A549 (cell line): Measurements from ENCODE around the gene CDC42. TPM values are rescaled to one million over a fixed set of nuclear protein-coding genes. Genes with fewer than 3 reads are reported as not detected.

ENCODE experiments used
- ATAC-seq, 2 experiments: fragments of 200-7000 bp in 1 of 2; fragments of >200 bp in 1 of 2; cut with Nextera tagmentation in 1 of 2; cut with Tn5 transposase in 1 of 2; 3 replicates each; pipeline versions ENCODE4 v1.8.0 to v1.9.1; 2018 to 2020; ENCODE audit warnings: mild to moderate bottlenecking in 1 of 2, moderate library complexity in 1 of 2
- CTCF ChIA-PET: fragments of 300-600 bp; sonication (Branson Sonifier 250); formaldehyde crosslinking; extraction: SDS; loops from one replicate; lab custom pipeline; 2021; ENCODE audit warnings: antibody characterized with exemption, inconsistent platforms; lab: Yijun Ruan, JAX
- POLR2A ChIA-PET: fragments of 350-600 bp; formaldehyde crosslinking; extraction: SDS; loops from one replicate; lab custom pipeline; 2021; ENCODE audit warnings: antibody characterized with exemption, inconsistent platforms; lab: Yijun Ruan, JAX
- DNase-seq, 2 experiments: peaks; one replicate each; pipeline versions ENCODE4 v3.0.0 to v3.0.0-alpha.2; 2011 to 2016; ENCODE audit warnings: low read depth in 1 of 2, low spot score in 1 of 2
- FAIRE-seq: peaks from 2 replicates; lab custom pipeline; 2011; peaks lifted over from hg19 to GRCh38; lab: Jason Lieb, UNC
- H3K27ac ChIP-seq, 2 experiments: fragments of >200 bp; sonication (Bioruptor Twin); formaldehyde crosslinking; 3 replicates each; pipeline ENCODE4 v1.5.1; 2016 to 2017
- H3K4me1 ChIP-seq: fragments of >200 bp; sonication (Bioruptor Twin); formaldehyde crosslinking; 3 replicates; pipeline ENCODE4 v1.6.1; 2016
- H3K4me2 ChIP-seq: fragments of >200 bp; sonication (Bioruptor Twin); formaldehyde crosslinking; 3 replicates; pipeline ENCODE4 v1.6.1; 2016
- H3K4me3 ChIP-seq: fragments of >200 bp; sonication (Bioruptor Twin); formaldehyde crosslinking; 3 replicates; pipeline ENCODE4 v1.5.1; 2016
- H3K9me3 ChIP-seq: fragments of >200 bp; sonication (Bioruptor Twin); formaldehyde crosslinking; 3 replicates; pipeline ENCODE4 v1.6.1; 2016
- ATOH8 ChIP-seq: fragments of 250-450 bp; sonication (Bioruptor Pico); IDR thresholded peaks from 2 replicates; pipeline ENCODE4 v1.5.0; 2020; ENCODE audit warnings: low read depth, mild to moderate bottlenecking, moderate library complexity
- BHLHE40 ChIP-seq: IDR thresholded peaks from 2 replicates; pipeline ENCODE4 v1.6.1; 2012; ENCODE audit warnings: low read depth, low read length, inconsistent platforms
- CBX8 ChIP-seq: fragments of 200-600 bp; sonication (generic); IDR thresholded peaks from 2 replicates; pipeline ENCODE4 v1.6.1; 2016
- CHD2 ChIP-seq: fragments of 150-350 bp; IDR thresholded peaks from 2 replicates; pipeline ENCODE4 v1.6.1; 2014; ENCODE audit warnings: low read length; ENCODE audit not compliant: partially characterized antibody
- CHD4 ChIP-seq: fragments of 200-600 bp; sonication (generic); IDR thresholded peaks from 2 replicates; pipeline ENCODE4 v1.6.1; 2016; ENCODE audit warnings: antibody characterized with exemption, mild to moderate bottlenecking, borderline replicate concordance
- CTCF ChIP-seq: fragments of >200 bp; sonication (Bioruptor Twin); formaldehyde crosslinking; IDR thresholded peaks from 3 replicates; pipeline ENCODE4 v1.5.1; 2016
- EHF ChIP-seq: fragments of 250-450 bp; sonication (Bioruptor Pico); IDR thresholded peaks from 2 replicates; pipeline ENCODE4 v1.5.0; 2020; ENCODE audit warnings: mild to moderate bottlenecking
- EP300 ChIP-seq, 2 experiments: fragments of >200 bp; sonication (Bioruptor Twin); formaldehyde crosslinking; IDR thresholded peaks; 2 replicates in 1 of 2; 3 replicates in 1 of 2; pipeline ENCODE4 v1.6.1; 2016 to 2017
- FOSB ChIP-seq: fragments of 250-450 bp; sonication (Bioruptor Pico); IDR thresholded peaks from 2 replicates; pipeline ENCODE4 v1.5.0; 2020; ENCODE audit warnings: mild to moderate bottlenecking, moderate library complexity
- GATA3 ChIP-seq: IDR thresholded peaks from 2 replicates; pipeline ENCODE4 v1.6.1; 2012; ENCODE audit warnings: borderline replicate concordance
- HEYL ChIP-seq: fragments of 250-450 bp; sonication (Bioruptor Pico); IDR thresholded peaks from 2 replicates; pipeline ENCODE4 v1.8.0; 2021; ENCODE audit warnings: mild to moderate bottlenecking, moderate library complexity
- HMGXB4 ChIP-seq: fragments of 250-450 bp; sonication (Bioruptor Pico); IDR thresholded peaks from 2 replicates; pipeline ENCODE4 v1.5.0; 2021; ENCODE audit warnings: mild to moderate bottlenecking, moderate library complexity, borderline replicate concordance
- HOXB5 ChIP-seq: fragments of 250-450 bp; sonication (Bioruptor Pico); IDR thresholded peaks from 2 replicates; pipeline ENCODE4 v1.5.0; 2020; ENCODE audit warnings: mild to moderate bottlenecking, moderate library complexity
- JUN ChIP-seq, 2 experiments: fragments of >200 bp; sonication (Bioruptor Twin); formaldehyde crosslinking; IDR thresholded peaks; 2 replicates in 1 of 2; 3 replicates in 1 of 2; pipeline ENCODE4 v1.6.1; 2016 to 2017
- KDM1A ChIP-seq: fragments of 200-600 bp; sonication (generic); IDR thresholded peaks from 2 replicates; pipeline ENCODE4 v1.6.1; 2016; ENCODE audit warnings: low read depth, mild to moderate bottlenecking
- MAFK ChIP-seq: fragments of 450-650 bp; IDR thresholded peaks from 2 replicates; pipeline ENCODE4 v1.6.1; 2014; ENCODE audit not compliant: partially characterized antibody
- NFE2L2 ChIP-seq: fragments of 150-350 bp; conservative IDR thresholded peaks from 2 replicates; pipeline ENCODE4 v1.6.1; 2014; ENCODE audit warnings: low read length
- NPAS2 ChIP-seq: fragments of 250-450 bp; sonication (Bioruptor Pico); IDR thresholded peaks from 2 replicates; pipeline ENCODE4 v1.8.0; 2022; ENCODE audit warnings: mild to moderate bottlenecking, moderate library complexity, borderline replicate concordance
- POLR2A ChIP-seq: IDR thresholded peaks from 2 replicates; pipeline ENCODE4 v1.6.1; 2012; ENCODE audit warnings: mild to moderate bottlenecking, low read length
- POLR2AphosphoS2 ChIP-seq: conservative IDR thresholded peaks from 2 replicates; pipeline ENCODE4 v1.6.1; 2012; ENCODE audit warnings: low read length, improper control_type of control experiment, inconsistent platforms
- RAD21 ChIP-seq, 2 experiments: fragments of >200 bp in 1 of 2; sonication (Bioruptor Twin) in 1 of 2; formaldehyde crosslinking in 1 of 2; IDR thresholded peaks in 1 of 2; conservative IDR thresholded peaks in 1 of 2; 2 replicates in 1 of 2; 3 replicates in 1 of 2; pipeline ENCODE4 v1.6.1; 2012 to 2018; ENCODE audit warnings: inconsistent platforms in 1 of 2
- RARB ChIP-seq: fragments of 250-450 bp; sonication (Bioruptor Pico); IDR thresholded peaks from 2 replicates; pipeline ENCODE4 v1.8.0; 2021; ENCODE audit warnings: mild to moderate bottlenecking, moderate library complexity
- SMC3 ChIP-seq: fragments of >200 bp; sonication (Bioruptor Twin); formaldehyde crosslinking; IDR thresholded peaks from 3 replicates; pipeline ENCODE4 v1.6.1; 2018; ENCODE audit warnings: inconsistent platforms
- TFCP2L1 ChIP-seq: fragments of 250-450 bp; sonication (Bioruptor Pico); IDR thresholded peaks from 2 replicates; pipeline ENCODE4 v1.5.0; 2021; ENCODE audit warnings: mild to moderate bottlenecking
- ZC3H11A ChIP-seq: fragments of 450-650 bp; IDR thresholded peaks from 2 replicates; pipeline ENCODE4 v1.6.1; 2014; ENCODE audit warnings: antibody characterized with exemption, mild to moderate bottlenecking
- ZSCAN20 ChIP-seq: fragments of 250-450 bp; sonication (Bioruptor Pico); IDR thresholded peaks from 2 replicates; pipeline ENCODE4 v1.8.0; 2022; ENCODE audit warnings: mild to moderate bottlenecking, moderate library complexity
- WGBS: methylation state at CpG from one replicate; pipeline ENCODE4 v1.1.6; 2017; ENCODE audit errors: missing lambda C conversion rate; 5-methylcytosine and 5-hydroxymethylcytosine counted together
- polyA plus RNA-seq, 4 experiments: library from polyadenylated mRNA; depleted of rRNA in 3 of 4; stranded (reverse); fragments of >200 nt; fragmentation: RNase III in 1 of 4; extraction: RNeasy Plus Mini Kit Qiagen cat#74134 plus additional on column Dnase treatment in 1 of 4; gene quantifications; 2 replicates in 3 of 4; 3 replicates in 1 of 4; pipeline ENCODE4 v1.2.3, GENCODE V29; 2011 to 2017

CDC42 gene
- polyA plus RNA-seq, 2 of the 4 experiments (the other 2 are of a cell fraction), result 155 to 212 TPM

GRCh38 chr1:22096036-22096435 lies 43.5 kb downstream of the CDC42 start:
- ChIA-PET POLR2A (no interaction called here), CTCF (interaction anchor here (1.0 to 2.2 kb wide), 2 partner anchors 9 to 39 kb away, joined by 4 to 6 read pairs; no protein-coding TSS in a partner anchor)
- no peak for FAIRE-seq
- Histone ChIP-seq H3K4me1 (peaks cover 4% of the 10 kb centered on the region; the same call in 1 of the 3 replicates), H3K9me3 (no peaks in the 10 kb centered on the region), H3K4me2 (no peak overlapping the region), H3K27ac (no peak overlapping the region), H3K4me3 (no peak overlapping the region)
- ATAC-seq, result no peak
- TF ChIP-seq HMGXB4 (CRISPR knock-in tag) (no peak), POLR2A (no peak), RARB (no peak), HOXB5 (CRISPR knock-in tag) (no peak), NFE2L2 (no peak)
- 90% methylated on average over 5 of the region's 5 CpGs for WGBS
- no peak for DNase-seq

GRCh38 chr1:22096463-22096862 lies 44.0 kb downstream of the CDC42 start:
- CTCF ChIA-PET, result interaction anchor here (2.2 kb wide), 1 partner anchor 9 kb away, joined by 6 read pairs; no protein-coding TSS in a partner anchor
- ATAC-seq, result no peak
- POLR2A ChIA-PET, result no interaction called here
- Histone ChIP-seq H3K9me3 (no peaks in the 10 kb centered on the region), H3K4me3 (no peak overlapping the region), H3K27ac (no peak overlapping the region), H3K4me1 (0 out of 3 replicates have a peak, but pooled peaks cover 4% of the 10 kb centered on the region), H3K4me2 (no peak overlapping the region)
- FAIRE-seq, result no peak
- TF ChIP-seq POLR2AphosphoS2, result 0 out of 2 replicates have a peak, but pooled peaks have one; percentile 57
- no peak for TF ChIP-seq ZSCAN20 (CRISPR knock-in tag)
- TF ChIP-seq MAFK, result no peak
- no peak for DNase-seq
- WGBS, result 78% methylated on average over 3 of the region's 3 CpGs

DNA sequence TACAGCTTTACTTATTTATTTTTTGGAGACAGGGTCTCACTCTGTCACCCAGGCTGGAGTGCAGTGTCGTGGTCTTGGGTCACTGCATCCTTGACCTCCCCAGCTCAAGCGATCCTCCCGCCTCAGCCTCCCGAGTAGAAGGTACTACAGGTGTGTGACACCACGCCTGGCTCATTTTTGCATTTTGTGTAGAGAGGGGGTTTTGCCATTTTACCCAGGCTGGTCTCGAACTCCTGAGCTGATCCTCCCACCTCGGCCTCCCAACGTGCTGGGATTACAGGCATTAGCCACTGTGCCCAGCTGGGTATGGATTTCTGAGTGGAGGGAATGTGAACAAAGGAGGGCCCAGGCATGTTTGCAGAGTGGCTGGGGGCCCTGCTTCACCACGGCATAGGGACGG lies 46.2 kb downstream of the CDC42 start:
- WGBS, result 98% methylated on average over 8 of the region's 10 CpGs
- ChIA-PET CTCF (interaction anchor here (0.7 to 1.7 kb wide), 5 partner anchors 9 to 618 kb away, joined by 3 to 11 read pairs (median 4); no protein-coding TSS in a partner anchor), POLR2A (no interaction called here)
- DNase-seq (no peak), FAIRE-seq (no peak), ATAC-seq (no peak)
- H3K4me2 ChIP-seq, result no peak overlapping the region
- H3K9me3 ChIP-seq, result no peaks in the 10 kb centered on the region
- H3K4me1 ChIP-seq, result no peaks in the 10 kb centered on the region
- no peak overlapping the region for H3K27ac ChIP-seq
- TF ChIP-seq NFE2L2 (no peak), FOSB (CRISPR knock-in tag) (no peak), EHF (CRISPR knock-in tag) (no peak), SMC3 (no peak), TFCP2L1 (CRISPR knock-in tag) (no peak), RARB (no peak), CBX8 (no peak), ZC3H11A (no peak), CHD4 (no peak), JUN (IDR thresholded peaks at IDR 0.05) (no peak), EP300 (IDR thresholded peaks at IDR 0.05) (no peak)
- H3K4me3 ChIP-seq, result no peak overlapping the region

GRCh38 chr1:22100168-22100567 lies 47.7 kb downstream of the CDC42 start:
- Histone ChIP-seq H3K4me1 (no peaks in the 10 kb centered on the region), H3K4me3 (no peak overlapping the region), H3K9me3 (no peaks in the 10 kb centered on the region), H3K4me2 (no peak overlapping the region), H3K27ac (no peak overlapping the region)
- FAIRE-seq (no peak), ATAC-seq (no peak), DNase-seq (no peak)
- 88% methylated on average over 3 of the region's 3 CpGs for WGBS
- no peak for TF ChIP-seq NPAS2 (CRISPR knock-in tag)
- no peak for TF ChIP-seq SMC3
- TF ChIP-seq CHD2, result no peak
- TF ChIP-seq ATOH8 (CRISPR knock-in tag), result no peak
- no peak for TF ChIP-seq BHLHE40
- no peak for TF ChIP-seq HEYL (CRISPR knock-in tag)
- no peak for TF ChIP-seq CHD4
- no peak for TF ChIP-seq CTCF
- TF ChIP-seq KDM1A, result no peak
- no peak for TF ChIP-seq RAD21 (conservative IDR thresholded peaks at IDR 0.05 in 1 of 2, IDR thresholded peaks at IDR 0.05 in 1 of 2)
- no peak for TF ChIP-seq GATA3
- POLR2A ChIA-PET, result no interaction called here
- CTCF ChIA-PET, result interaction anchor here (1.6 to 1.7 kb wide), 3 partner anchors 10 to 316 kb away, joined by 4 to 11 read pairs (median 5); no protein-coding TSS in a partner anchor
